NCI-H2029 treated with DMSO at 0.1 percent for 48 hours (cell line): ENCODE measurements around the gene CRYAB.
A peak's percentile ranks its signal among the peaks of the same experiment; 100 is the strongest.
"Not testable (repeated sequence)": the region's sequence is repeated elsewhere in the genome, so short reads cannot be mapped to it uniquely, and the experiment has no call there.

Experiments used
- DNase-seq: peaks from one replicate; lab custom pipeline; 2025; lab: John Stamatoyannopoulos, UW

CRYAB gene

GRCh38 chr11:111933872-111934271 is 22.3 kb upstream of the CRYAB start:
- DNase-seq: no peak

- DNase-seq: not testable (repeated sequence)
Observed at GRCh38 chr11:111933176-111933575, 21.6 kb upstream of the CRYAB start.

- no peak for DNase-seq
Observed at GRCh38 chr11:111932611-111932950, 21.0 kb upstream of the CRYAB start.

GRCh38 chr11:111930472-111930871 is 18.9 kb upstream of the CRYAB start:
- no peak for DNase-seq

- peak; percentile 72 for DNase-seq
Observed at GRCh38 chr11:111926505-111927391, 15.2 kb upstream of the CRYAB start.

GRCh38 chr11:111925953-111926352 is 14.4 kb upstream of the CRYAB start:
- DNase-seq: no peak

- DNase-seq: no peak
Observed at GRCh38 chr11:111923951-111924350, 12.4 kb upstream of the CRYAB start.

- DNase-seq: no peak
Observed at GRCh38 chr11:111923351-111923788, 11.8 kb upstream of the CRYAB start.

- DNase-seq: peak; percentile 39
Observed at GRCh38 chr11:111922803-111923202, 11.2 kb upstream of the CRYAB start.

- no peak for DNase-seq
Observed at GRCh38 chr11:111921541-111922230, 10.1 kb upstream of the CRYAB start.

GRCh38 chr11:111920908-111921307 is 9.3 kb upstream of the CRYAB start:
- DNase-seq: no peak

- DNase-seq: peak; percentile 94
Observed at GRCh38 chr11:111918390-111919256, 7.1 kb upstream of the CRYAB start, which contains the start of gene C11orf52. Gene C11orf52, plus strand, starts transcription at chr11:111918913. Its CDS starts 60 bp downstream, at chr11:111918973.

GRCh38 chr11:111917788-111918187 is 6.2 kb upstream of the CRYAB start:
- no peak for DNase-seq

GRCh38 chr11:111917312-111917711 is 5.7 kb upstream of the CRYAB start:
- no peak for DNase-seq

- no peak for DNase-seq
Observed at GRCh38 chr11:111916768-111917167, 5.2 kb upstream of the CRYAB start.

GRCh38 chr11:111913997-111914396 is 2.4 kb upstream of the CRYAB start:
- peak; percentile 48 for DNase-seq

- DNase-seq: no peak
Observed at GRCh38 chr11:111913031-111913861, 1.7 kb upstream of the CRYAB start.

GRCh38 chr11:111912535-111912934 is 965 bp upstream of the CRYAB start, which contains the start of gene HSPB2:
Gene HSPB2, plus strand, starts transcription at chr11:111912734. Its CDS starts 96 bp downstream, at chr11:111912830.
- no peak for DNase-seq

GRCh38 chr11:111910676-111911562 is 651 bp downstream of the CRYAB start:
- peak; percentile 79 for DNase-seq

- DNase-seq: no peak
Observed at GRCh38 chr11:111909378-111909777, 2.2 kb downstream of the CRYAB start.
